Measurements from ENCODE around the gene FOXK2. TPM values are rescaled to one million over a fixed set of nuclear protein-coding genes. Genes with fewer than 3 reads are reported as not detected.

Gene FOXK2
- total RNA-seq, 1 donor from 2014 or later, result 49.5 TPM

- Mint-ChIP-seq H3K36me3 (ENCODE audit: low read depth) (peaks cover 27% of the 10 kb centered on the region), H3K27me3 (ENCODE audit: low read depth) (no peaks in the 10 kb centered on the region), H3K9me3 (ENCODE audit: low read depth) (no peaks in the 10 kb centered on the region), H3K4me1 (ENCODE audit: low read depth) (no peaks in the 10 kb centered on the region), H3K4me3 (ENCODE audit: unreplicated experiment) (no peak overlapping the region), H3K27ac (ENCODE audit: unreplicated experiment) (no peak overlapping the region)
- DNase-seq (ENCODE audit: low spot score), result peak; percentile 24
- no peak for TF ChIP-seq CTCF (IDR thresholded peaks at IDR 0.05)
Observed at GRCh38 chr17:82630212-82630611, 110.7 kb downstream of the FOXK2 start.

- Mint-ChIP-seq H3K9me3 (ENCODE audit: low read depth) (no peaks in the 10 kb centered on the region), H3K27me3 (ENCODE audit: low read depth) (no peaks in the 10 kb centered on the region), H3K36me3 (ENCODE audit: low read depth) (peaks cover 23% of the 10 kb centered on the region), H3K27ac (ENCODE audit: unreplicated experiment) (no peak overlapping the region), H3K4me1 (ENCODE audit: low read depth) (no peaks in the 10 kb centered on the region), H3K4me3 (ENCODE audit: unreplicated experiment) (no peak overlapping the region)
- DNase-seq (ENCODE audit: low spot score), result no peak
- TF ChIP-seq CTCF (IDR thresholded peaks at IDR 0.05), result no peak
Observed at GRCh38 chr17:82631544-82631943, 112.0 kb downstream of the FOXK2 start.

GRCh38 chr17:82632451-82632850, 112.9 kb downstream of the FOXK2 start:
- Mint-ChIP-seq H3K4me1 (ENCODE audit: low read depth) (no peaks in the 10 kb centered on the region), H3K9me3 (ENCODE audit: low read depth) (no peaks in the 10 kb centered on the region), H3K4me3 (ENCODE audit: unreplicated experiment) (no peak overlapping the region), H3K36me3 (ENCODE audit: low read depth) (peaks cover 19% of the 10 kb centered on the region), H3K27me3 (ENCODE audit: low read depth) (no peaks in the 10 kb centered on the region), H3K27ac (ENCODE audit: unreplicated experiment) (no peak overlapping the region)
- no peak for TF ChIP-seq CTCF (IDR thresholded peaks at IDR 0.05)
- no peak for DNase-seq (ENCODE audit: low spot score)

GRCh38 chr17:82633343-82633742, 113.8 kb downstream of the FOXK2 start:
- Mint-ChIP-seq H3K4me1 (ENCODE audit: low read depth) (peaks cover 2% of the 10 kb centered on the region), H3K9me3 (ENCODE audit: low read depth) (no peaks in the 10 kb centered on the region), H3K27ac (ENCODE audit: unreplicated experiment) (no peak overlapping the region), H3K36me3 (ENCODE audit: low read depth) (peaks cover 15% of the 10 kb centered on the region), H3K27me3 (ENCODE audit: low read depth) (no peaks in the 10 kb centered on the region), H3K4me3 (ENCODE audit: unreplicated experiment) (no peak overlapping the region)
- DNase-seq (ENCODE audit: low spot score), result no peak
- TF ChIP-seq CTCF (IDR thresholded peaks at IDR 0.05), result no peak

- TF ChIP-seq CTCF (IDR thresholded peaks at IDR 0.05), result no peak
- Mint-ChIP-seq H3K27me3 (ENCODE audit: low read depth) (no peaks in the 10 kb centered on the region), H3K4me1 (ENCODE audit: low read depth) (peaks cover 11% of the 10 kb centered on the region), H3K4me3 (ENCODE audit: unreplicated experiment) (no peak overlapping the region), H3K27ac (ENCODE audit: unreplicated experiment) (peak overlapping the region; percentile 41), H3K36me3 (ENCODE audit: low read depth) (peaks cover 9% of the 10 kb centered on the region), H3K9me3 (ENCODE audit: low read depth) (no peaks in the 10 kb centered on the region)
- no peak for DNase-seq (ENCODE audit: low spot score)
Observed at GRCh38 chr17:82636626-82637598, 117.4 kb downstream of the FOXK2 start.
